OCI-LY3 (cell line): ENCODE measurements around the gene RAB9A.
A peak's percentile ranks its signal among the peaks of the same experiment; 100 is the strongest.

Source experiments
- CTCF ChIP-seq: fragments of 200-600, 300-600 bp; sonication (generic); IDR thresholded peaks from 2 replicates; pipeline ENCODE4 v1.5.1; 2014; ENCODE audit warnings: antibody characterized with exemption, low read length, low read depth
- EZH2phosphoT487 ChIP-seq: fragments of 200-600 bp; shearing (Covaris generic); IDR thresholded peaks from 2 replicates; pipeline ENCODE4 v1.6.1; 2018; ENCODE audit warnings: antibody characterized with exemption, mixed run types, low read depth

- peak; percentile 68 for TF ChIP-seq CTCF
- TF ChIP-seq EZH2phosphoT487 = no peak
Measured at GRCh38 chrX:13750204-13750603, 61.3 kb downstream of the RAB9A start.
